ENCODE data around the gene FRY. TPM values are rescaled to one million over a fixed set of nuclear protein-coding genes. Genes with fewer than 3 reads are reported as not detected.
"Not testable (repeated sequence)": the region's sequence is repeated elsewhere in the genome, so short reads cannot be mapped to it uniquely, and the experiment has no call there.

The FRY gene
- total RNA-seq: 153 TPM
- long read RNA-seq, partial matches to known transcripts: 40 of 67 reads
- long read RNA-seq, other reads (novel, unspliced or antisense): 26 of 67 reads

GRCh38 chr13:32031025-32031814 is at the start of gene FRY:
Gene FRY (plus strand): TSS chr13:32031774. CDS start chr13:32031796, 22 bp downstream.
- intact Hi-C loops (cut with micrococcal nuclease): no loop called here
- ATAC-seq: peak; percentile 90
- peak; percentile 75 for DNase-seq

GRCh38 chr13:31982124-31982523 is 49.5 kb upstream of the FRY start:
- intact Hi-C loops (cut with micrococcal nuclease): no loop called here
- ATAC-seq (peak; percentile 14), DNase-seq (no peak)

GRCh38 chr13:31982540-31982939 is 49.0 kb upstream of the FRY start:
- ATAC-seq: peak; percentile 91
- peak; percentile 76 for DNase-seq
- intact Hi-C loops (cut with micrococcal nuclease): no loop called here

GRCh38 chr13:31983696-31984095 is 47.9 kb upstream of the FRY start:
- DNase-seq; ATAC-seq; intact Hi-C loops (cut with micrococcal nuclease): not testable (repeated sequence)

GRCh38 chr13:31984388-31984787 is 47.2 kb upstream of the FRY start:
- ATAC-seq; DNase-seq; intact Hi-C loops (cut with micrococcal nuclease): not testable (repeated sequence)

GRCh38 chr13:31986676-31987470 is 44.7 kb upstream of the FRY start:
- DNase-seq (no peak), ATAC-seq (no peak)
- intact Hi-C loops (cut with micrococcal nuclease): no loop called here

- intact Hi-C loops (cut with micrococcal nuclease): no loop called here
- no peak for ATAC-seq
- no peak for DNase-seq
These were observed 43.9 kb upstream of the FRY start for GRCh38 chr13:31987535-31988170.

- intact Hi-C loops (cut with micrococcal nuclease); DNase-seq; ATAC-seq: not testable (repeated sequence)
These were observed 37.2 kb upstream of the FRY start for GRCh38 chr13:31994367-31994766.

- DNase-seq (no peak), ATAC-seq (no peak)
- intact Hi-C loops (cut with micrococcal nuclease): no loop called here
These were observed 35.0 kb upstream of the FRY start for GRCh38 chr13:31996601-31997000.

GRCh38 chr13:31997641-31998040 is 33.9 kb upstream of the FRY start:
- DNase-seq: no peak
- intact Hi-C loops (cut with micrococcal nuclease): no loop called here
- no peak for ATAC-seq

GRCh38 chr13:31998131-31998530 is 33.4 kb upstream of the FRY start:
- intact Hi-C loops (cut with micrococcal nuclease): no loop called here
- no peak for ATAC-seq
- DNase-seq: peak; percentile 38

- intact Hi-C loops (cut with micrococcal nuclease); DNase-seq: not testable (repeated sequence)
- ATAC-seq: peak; percentile 28
These were observed 30.8 kb upstream of the FRY start for GRCh38 chr13:32000754-32001153.

- intact Hi-C loops (cut with micrococcal nuclease): no loop called here
- DNase-seq (peak; percentile 63), ATAC-seq (peak; percentile 92)
These were observed 30.3 kb upstream of the FRY start for GRCh38 chr13:32001154-32001768.

GRCh38 chr13:32001769-32002168 is 29.8 kb upstream of the FRY start:
- ATAC-seq (peak; percentile 66), DNase-seq (no peak)
- intact Hi-C loops (cut with micrococcal nuclease): no loop called here

- DNase-seq: no peak
- intact Hi-C loops (cut with micrococcal nuclease): no loop called here
- ATAC-seq: no peak
These were observed 28.7 kb upstream of the FRY start for GRCh38 chr13:32002873-32003272.

GRCh38 chr13:32007494-32007893 is 24.1 kb upstream of the FRY start:
- DNase-seq (no peak), ATAC-seq (no peak)
- intact Hi-C loops (cut with micrococcal nuclease): no loop called here

- no peak for ATAC-seq
These were observed 22.9 kb upstream of the FRY start for GRCh38 chr13:32008518-32009175.

GRCh38 chr13:32009362-32009761 is 22.2 kb upstream of the FRY start:
- intact Hi-C loops (cut with micrococcal nuclease): no loop called here
- no peak for DNase-seq
- ATAC-seq: no peak

More at GRCh38 chr13:32008518-32009175, 22.9 kb upstream of the FRY start:
- intact Hi-C loops (cut with micrococcal nuclease): no loop called here
- DNase-seq: no peak

GRCh38 chr13:32010136-32010535 is 21.4 kb upstream of the FRY start:
- DNase-seq (no peak), ATAC-seq (no peak)
- intact Hi-C loops (cut with micrococcal nuclease): no loop called here

Measured in left ventricle myocardium superior (tissue), 1 donor.